Erythroblast (primary cell): Measurements from ENCODE around the gene IGSF3.

Source experiments
- GATA1 ChIP-seq: IDR thresholded peaks from 2 replicates; pipeline ENCODE4 v1.6.1; 2011; ENCODE audit warnings: low read depth, mild to moderate bottlenecking, control low read depth, low read length, moderate library complexity
- POLR2A ChIP-seq: IDR thresholded peaks from 2 replicates; pipeline ENCODE4 v1.6.1; 2011; ENCODE audit warnings: mild to moderate bottlenecking, low read length

DNA sequence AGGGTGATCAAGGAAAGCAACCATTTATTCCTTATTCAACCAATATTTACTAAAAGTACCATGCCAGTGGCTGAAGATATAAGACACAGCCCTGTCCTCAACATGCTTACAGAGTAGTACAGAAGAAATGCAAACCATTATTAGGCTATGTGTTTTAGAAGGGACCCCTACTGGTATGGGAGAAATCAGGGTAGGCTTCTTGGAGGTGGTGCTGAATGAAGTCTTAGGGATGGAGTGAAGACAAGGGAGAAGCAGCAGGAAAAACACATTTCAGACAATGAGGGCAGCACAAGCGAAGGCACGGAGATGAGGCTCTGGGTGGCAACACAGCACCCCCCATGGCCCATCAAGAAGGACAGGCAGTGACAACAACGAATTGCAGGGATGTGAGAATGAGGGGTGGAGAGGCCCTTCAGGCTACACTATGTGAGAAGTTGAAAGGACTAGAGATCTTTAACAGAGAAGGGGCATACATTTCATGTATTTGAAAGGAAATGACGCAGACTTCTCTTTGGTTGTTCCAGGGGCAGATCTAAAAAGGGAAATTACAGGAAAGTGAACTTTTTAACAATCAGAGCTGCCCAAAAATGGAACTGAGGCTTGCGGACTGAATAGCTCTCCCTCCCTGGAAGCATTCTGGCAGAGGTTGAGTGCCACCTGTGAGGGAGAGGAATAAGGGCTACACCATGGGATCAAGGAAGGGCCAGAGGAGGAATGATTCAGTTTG, 79.9 kb downstream of the IGSF3 start:
- TF ChIP-seq POLR2A = no peak
- TF ChIP-seq GATA1 = no peak
